Measurements from ENCODE around the gene CAPN5.

DNA sequence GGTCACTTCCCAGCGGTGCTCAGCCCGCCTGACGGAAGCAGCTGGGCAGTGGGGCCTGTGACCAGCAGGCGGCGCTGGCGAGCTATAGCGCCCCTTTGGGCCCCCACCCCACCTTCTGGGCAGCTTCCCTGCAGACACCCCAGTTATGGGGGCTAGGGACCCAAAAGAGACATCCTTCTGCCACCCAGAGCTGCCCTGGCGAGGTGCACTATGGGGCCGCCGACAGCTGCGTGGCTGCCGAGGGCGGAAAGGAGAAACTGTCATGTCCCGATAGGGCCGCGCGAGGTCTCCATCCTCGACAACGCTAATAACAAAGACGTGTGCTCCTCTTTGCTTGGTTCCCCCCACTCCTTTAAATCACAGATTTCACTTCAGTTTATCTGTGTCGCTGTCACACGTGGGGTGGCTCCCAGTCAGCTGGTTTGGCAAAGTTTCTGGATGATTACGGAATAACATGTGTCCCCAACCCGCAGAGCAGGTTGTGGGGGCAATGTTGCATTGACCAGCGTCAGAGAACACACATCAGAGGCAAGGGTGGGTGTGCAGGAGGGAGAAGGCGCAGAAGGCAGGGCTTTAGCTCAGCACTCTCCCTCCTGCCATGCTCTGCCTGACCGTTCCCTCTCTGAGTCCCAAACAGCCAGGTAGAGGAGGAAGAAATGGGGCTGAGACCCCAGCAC lies 60.6 kb downstream of the CAPN5 start:
- TF ChIP-seq EHMT2 (IDR thresholded peaks at IDR 0.05; ENCODE audit: low read depth) (no peak), NR3C1 (IDR thresholded peaks at IDR 0.05) (no peak), POLR2A (IDR thresholded peaks at IDR 0.05; ENCODE audit: low read length) (no peak), RAD21 (conservative IDR thresholded peaks at IDR 0.05 in 1 of 2, IDR thresholded peaks at IDR 0.05 in 1 of 2) (peak; percentile 69 to 86), RCOR1 (IDR thresholded peaks at IDR 0.05; ENCODE audit: low read depth, low read length) (no peak), KDM5A (IDR thresholded peaks at IDR 0.05) (no peak), RFX5 (IDR thresholded peaks at IDR 0.05) (no peak), RARB (CRISPR knock-in tag; IDR thresholded peaks at IDR 0.05) (no peak), MAFK (IDR thresholded peaks at IDR 0.05; ENCODE audit: partially characterized antibody) (no peak), CHD4 (IDR thresholded peaks at IDR 0.05; ENCODE audit: borderline replicate concordance) (no peak), BHLHE40 (IDR thresholded peaks at IDR 0.05; ENCODE audit: low read depth, low read length) (no peak)
- TF ChIP-seq, protein P1, sequence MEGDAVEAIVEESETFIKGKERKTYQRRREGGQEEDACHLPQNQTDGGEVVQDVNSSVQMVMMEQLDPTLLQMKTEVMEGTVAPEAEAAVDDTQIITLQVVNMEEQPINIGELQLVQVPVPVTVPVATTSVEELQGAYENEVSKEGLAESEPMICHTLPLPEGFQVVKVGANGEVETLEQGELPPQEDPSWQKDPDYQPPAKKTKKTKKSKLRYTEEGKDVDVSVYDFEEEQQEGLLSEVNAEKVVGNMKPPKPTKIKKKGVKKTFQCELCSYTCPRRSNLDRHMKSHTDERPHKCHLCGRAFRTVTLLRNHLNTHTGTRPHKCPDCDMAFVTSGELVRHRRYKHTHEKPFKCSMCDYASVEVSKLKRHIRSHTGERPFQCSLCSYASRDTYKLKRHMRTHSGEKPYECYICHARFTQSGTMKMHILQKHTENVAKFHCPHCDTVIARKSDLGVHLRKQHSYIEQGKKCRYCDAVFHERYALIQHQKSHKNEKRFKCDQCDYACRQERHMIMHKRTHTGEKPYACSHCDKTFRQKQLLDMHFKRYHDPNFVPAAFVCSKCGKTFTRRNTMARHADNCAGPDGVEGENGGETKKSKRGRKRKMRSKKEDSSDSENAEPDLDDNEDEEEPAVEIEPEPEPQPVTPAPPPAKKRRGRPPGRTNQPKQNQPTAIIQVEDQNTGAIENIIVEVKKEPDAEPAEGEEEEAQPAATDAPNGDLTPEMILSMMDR (IDR thresholded peaks at IDR 0.05): peak; percentile 99
- TF ChIP-seq, protein P2, sequence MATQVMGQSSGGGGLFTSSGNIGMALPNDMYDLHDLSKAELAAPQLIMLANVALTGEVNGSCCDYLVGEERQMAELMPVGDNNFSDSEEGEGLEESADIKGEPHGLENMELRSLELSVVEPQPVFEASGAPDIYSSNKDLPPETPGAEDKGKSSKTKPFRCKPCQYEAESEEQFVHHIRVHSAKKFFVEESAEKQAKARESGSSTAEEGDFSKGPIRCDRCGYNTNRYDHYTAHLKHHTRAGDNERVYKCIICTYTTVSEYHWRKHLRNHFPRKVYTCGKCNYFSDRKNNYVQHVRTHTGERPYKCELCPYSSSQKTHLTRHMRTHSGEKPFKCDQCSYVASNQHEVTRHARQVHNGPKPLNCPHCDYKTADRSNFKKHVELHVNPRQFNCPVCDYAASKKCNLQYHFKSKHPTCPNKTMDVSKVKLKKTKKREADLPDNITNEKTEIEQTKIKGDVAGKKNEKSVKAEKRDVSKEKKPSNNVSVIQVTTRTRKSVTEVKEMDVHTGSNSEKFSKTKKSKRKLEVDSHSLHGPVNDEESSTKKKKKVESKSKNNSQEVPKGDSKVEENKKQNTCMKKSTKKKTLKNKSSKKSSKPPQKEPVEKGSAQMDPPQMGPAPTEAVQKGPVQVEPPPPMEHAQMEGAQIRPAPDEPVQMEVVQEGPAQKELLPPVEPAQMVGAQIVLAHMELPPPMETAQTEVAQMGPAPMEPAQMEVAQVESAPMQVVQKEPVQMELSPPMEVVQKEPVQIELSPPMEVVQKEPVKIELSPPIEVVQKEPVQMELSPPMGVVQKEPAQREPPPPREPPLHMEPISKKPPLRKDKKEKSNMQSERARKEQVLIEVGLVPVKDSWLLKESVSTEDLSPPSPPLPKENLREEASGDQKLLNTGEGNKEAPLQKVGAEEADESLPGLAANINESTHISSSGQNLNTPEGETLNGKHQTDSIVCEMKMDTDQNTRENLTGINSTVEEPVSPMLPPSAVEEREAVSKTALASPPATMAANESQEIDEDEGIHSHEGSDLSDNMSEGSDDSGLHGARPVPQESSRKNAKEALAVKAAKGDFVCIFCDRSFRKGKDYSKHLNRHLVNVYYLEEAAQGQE (IDR thresholded peaks at IDR 0.05): no peak
- TF ChIP-seq, protein P3, sequence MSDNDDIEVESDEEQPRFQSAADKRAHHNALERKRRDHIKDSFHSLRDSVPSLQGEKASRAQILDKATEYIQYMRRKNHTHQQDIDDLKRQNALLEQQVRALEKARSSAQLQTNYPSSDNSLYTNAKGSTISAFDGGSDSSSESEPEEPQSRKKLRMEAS (IDR thresholded peaks at IDR 0.05): peak; percentile 34; the same call in 1 of the 2 replicates
